ENCODE results near the gene GLYATL3.
"Not testable (repeated sequence)": the region's sequence is repeated elsewhere in the genome, so short reads cannot be mapped to it uniquely, and the experiment has no call there.

Gene GLYATL3

GRCh38 chr6:49499623-49500022 is at the start of gene GLYATL3:
Gene GLYATL3, plus strand, starts transcription at chr6:49499923. Its CDS starts 12,068 bp downstream, at chr6:49511991.
- DNase-seq (ENCODE audit: low read depth): no peak

DNA sequence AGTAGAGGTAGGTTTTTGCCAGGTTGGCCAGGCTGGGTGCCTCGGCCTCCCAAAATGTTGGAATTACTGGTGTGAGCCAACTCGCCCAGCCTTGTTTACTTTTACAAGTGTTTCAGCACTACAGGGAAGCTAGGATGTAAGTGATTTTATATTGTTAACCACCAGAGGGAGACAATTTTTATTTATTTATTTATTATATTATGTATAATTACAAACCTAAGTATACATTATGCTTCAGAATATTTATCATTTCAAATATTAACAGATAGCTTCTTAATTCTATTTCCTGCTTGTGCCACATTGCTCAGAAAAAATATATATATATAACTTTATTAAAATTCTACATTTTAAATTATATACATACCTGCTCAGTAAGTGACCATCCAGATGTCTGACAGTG is 46.5 kb upstream of the GLYATL3 start:
- peak; percentile 49 for DNase-seq (ENCODE audit: low read depth)

DNA sequence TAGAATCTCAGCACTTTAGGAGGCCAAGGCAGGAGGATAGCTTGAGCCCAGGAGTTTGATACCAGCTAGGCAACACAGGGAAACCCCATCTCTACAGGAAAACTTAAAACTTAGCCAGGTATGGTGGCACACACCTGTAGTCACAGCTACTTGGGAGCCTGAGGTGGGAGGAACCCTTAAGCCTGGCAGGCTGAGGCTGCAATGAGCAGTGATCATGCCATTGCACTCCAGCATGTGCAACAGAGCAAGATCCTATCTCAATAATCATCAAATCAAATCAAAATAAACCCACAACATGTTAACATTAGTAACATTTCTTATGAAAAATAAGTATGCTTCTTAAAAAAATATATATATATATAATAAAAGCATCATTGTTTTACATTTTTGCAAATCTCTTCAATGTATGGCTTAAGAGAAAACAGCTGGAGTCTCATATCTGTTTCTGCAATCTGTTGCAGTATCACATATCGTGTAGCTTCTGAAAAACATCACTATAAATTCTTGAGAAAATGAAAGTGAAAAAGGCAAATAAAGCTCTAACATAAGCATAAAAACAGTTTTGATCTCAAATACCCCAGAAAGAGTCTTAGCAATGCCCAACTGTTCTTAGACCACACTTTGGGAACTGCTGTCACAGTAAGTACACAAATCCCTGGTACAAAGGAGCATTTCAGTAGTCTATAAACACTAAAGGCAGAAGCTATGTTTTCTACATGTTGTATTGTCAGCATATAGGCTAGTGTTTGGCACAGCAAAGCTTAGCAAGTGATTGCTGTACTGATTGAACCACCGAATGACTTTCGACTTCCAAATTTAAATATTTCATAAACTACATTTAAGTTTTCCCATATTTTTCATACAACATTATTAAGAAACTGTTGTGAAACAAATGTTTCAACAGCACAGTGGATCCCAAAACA is 44.7 kb upstream of the GLYATL3 start:
- DNase-seq (ENCODE audit: low read depth): no peak

DNA sequence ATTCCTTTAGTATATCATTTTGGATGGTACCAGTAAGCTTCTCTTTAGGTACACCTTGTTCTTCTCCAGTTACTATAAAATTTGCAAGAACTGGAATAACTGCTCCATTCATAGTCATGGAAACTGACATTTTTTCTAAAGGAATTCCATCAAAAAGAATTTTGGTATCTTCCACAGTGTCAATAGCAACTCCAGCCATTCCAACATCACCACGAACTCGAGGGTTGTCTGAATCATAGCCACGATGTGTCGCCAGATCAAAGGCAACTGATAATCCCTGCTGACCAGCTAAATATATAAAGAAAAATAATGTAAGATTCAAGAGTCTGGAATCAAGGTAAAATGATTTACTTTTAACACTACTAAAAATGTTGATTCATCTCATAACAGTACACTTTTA is 42.0 kb upstream of the GLYATL3 start:
- peak; percentile 34 for DNase-seq (ENCODE audit: low read depth)

DNA sequence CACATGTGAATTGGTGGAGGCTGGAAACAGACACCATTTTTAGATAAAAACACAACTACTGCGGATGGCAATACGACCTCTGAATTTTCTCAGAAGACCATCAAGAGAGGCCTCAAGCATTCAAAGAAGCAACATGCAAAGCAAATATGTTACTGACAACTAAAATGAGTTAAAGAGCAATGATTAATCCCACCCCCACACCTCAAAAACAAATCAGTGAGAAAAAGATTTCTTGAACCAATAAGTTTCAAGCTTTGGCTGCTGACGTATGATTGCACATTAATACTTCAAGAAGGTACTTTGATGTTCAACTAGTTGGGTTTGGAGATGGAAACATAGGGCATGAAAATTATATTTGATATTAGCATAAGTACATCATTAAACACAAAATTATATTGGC is 37.7 kb upstream of the GLYATL3 start:
- peak; percentile 15 for DNase-seq (ENCODE audit: low read depth)

DNA sequence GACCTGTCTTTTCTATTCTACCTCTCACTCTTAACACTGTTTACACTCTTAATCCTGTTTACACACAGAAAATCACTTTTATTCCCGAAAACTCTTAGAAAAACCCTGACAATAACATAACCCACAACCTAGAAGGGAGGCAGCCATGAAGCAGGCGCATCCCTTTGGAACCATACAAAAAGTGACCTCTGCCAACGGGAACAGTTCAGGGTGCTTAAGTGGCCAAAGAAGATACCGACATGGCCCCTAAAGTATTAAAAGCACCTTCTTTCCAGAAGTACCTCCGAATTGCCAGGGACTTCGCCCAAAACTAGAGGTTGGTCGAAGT is 37.2 kb upstream of the GLYATL3 start:
- DNase-seq (ENCODE audit: low read depth): peak; percentile 17

DNA sequence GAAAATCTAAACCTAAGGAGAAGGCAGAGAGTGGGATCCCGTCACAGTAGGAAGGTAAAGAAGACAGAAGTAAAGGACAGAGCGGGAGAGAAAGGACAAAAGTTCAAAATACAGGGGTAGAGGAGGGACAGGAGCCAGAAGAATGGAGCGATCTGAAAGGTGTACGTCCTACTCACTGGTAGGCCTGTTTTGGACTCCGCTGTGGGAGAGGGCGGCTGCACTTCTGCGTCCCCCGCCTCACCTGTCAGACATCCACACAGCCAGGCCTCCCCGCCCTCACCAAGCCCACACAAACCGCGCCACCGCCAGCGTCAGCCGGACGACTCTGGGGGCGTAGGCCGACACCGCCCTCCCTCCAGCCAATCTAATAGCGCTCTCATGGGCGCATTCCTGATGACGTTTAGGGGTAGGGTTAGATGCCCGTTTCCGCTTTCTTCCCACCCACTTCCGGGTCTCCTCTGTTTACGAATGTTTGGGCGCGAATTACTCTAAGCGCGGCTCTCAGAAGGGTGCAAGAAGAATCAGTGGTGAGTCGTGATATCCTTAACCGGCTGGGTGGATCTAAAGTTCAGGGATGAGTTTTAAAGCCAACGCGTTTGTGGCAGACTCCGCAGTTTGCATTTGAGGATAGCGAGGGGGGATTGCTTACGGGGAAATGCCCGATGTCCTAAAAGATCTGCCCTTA is 36.7 kb upstream of the GLYATL3 start, which contains the start of the genes CENPQ and MMUT:
Gene CENPQ (plus strand): TSS at position 444 of the 685 bp plus-strand sequence. CDS start 6,807 bp downstream, outside the sequence.
Gene MMUT (minus strand): TSS at position 327 of the 685 bp plus-strand sequence. CDS start 3,787 bp downstream, outside the sequence.
- DNase-seq (ENCODE audit: low read depth): peak; percentile 98

DNA sequence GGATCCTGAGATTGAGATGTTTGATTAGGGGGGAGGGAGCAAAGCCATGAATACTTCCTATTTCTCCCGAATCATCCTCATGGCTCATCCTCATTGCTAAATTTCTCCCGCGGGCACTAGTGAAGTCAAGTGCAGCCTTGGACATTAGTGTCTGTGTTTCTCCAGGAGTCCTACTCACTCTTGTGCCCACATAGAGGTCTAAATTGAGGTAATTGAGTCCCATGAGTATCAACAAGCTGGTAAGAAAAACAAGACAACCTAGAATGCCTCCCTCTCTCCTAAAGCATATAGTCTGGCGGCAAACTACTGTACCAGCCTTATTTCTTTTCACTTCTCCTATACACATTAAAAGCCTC is 36.1 kb upstream of the GLYATL3 start:
- no peak for DNase-seq (ENCODE audit: low read depth)

DNA sequence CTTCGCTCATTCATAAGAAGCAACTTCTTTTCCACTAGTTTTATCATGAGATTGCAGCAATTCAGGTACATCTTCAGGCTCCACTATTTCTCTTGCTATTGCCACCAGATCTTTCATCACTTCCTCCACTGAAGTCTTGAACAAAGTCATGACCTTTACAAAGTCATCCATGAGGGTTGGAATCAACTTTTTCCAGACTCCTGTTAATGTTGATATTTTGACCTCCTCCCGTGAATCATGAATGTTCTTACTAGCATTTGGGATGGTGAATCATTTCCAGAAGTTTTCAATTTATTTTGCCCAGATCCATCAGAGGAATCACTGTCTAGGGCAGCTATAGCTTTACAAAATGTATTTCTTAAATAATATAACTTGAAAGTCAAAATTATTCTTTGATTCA is 35.0 kb upstream of the GLYATL3 start:
- peak; percentile 33 for DNase-seq (ENCODE audit: low read depth)

DNA sequence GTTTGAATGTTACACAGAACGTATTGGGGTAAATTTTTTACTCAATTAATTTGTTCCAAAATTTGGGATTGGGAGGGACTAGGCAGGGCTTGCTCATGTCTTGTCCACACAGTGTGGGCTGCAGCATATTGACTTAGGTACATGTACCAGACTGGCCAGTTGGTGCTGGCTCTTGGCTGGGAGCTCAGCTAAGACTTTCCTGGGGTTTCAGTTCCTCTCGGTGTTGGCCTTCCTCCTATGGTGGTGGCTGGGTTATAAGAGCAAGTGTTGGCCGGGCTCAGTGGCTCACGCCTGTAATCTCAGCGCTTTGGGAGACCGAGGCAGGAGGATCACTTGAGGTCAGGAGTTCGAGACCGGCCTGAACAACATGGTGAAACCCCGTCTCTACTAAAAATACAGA is 31.7 kb upstream of the GLYATL3 start:
- no peak for DNase-seq (ENCODE audit: low read depth)

GRCh38 chr6:49476564-49476963 is 23.2 kb upstream of the GLYATL3 start:
- DNase-seq (ENCODE audit: low read depth): not testable (repeated sequence)

GRCh38 chr6:49479308-49479970 is 20.3 kb upstream of the GLYATL3 start:
- no peak for DNase-seq (ENCODE audit: low read depth)

DNA sequence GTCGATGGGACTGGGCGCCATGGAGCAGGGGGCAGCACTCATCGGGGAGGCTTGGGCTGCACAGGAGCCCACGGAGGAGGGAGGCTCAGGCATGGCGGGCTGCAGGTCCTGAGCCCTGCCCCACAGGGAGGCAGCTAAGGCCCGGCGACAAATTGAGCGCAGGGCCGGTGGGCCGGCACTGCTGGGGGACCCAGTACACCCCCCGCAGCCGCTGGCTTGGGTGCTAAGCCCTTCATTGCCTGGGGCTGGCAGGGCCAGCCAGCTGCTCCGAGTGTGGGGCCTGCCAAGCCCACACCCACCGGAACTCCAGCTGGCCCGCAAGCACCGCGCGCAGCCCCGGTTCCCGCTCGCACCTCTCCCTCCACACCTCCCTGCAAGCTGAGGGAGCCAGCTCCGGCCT is 17.9 kb upstream of the GLYATL3 start:
- not testable (repeated sequence) for DNase-seq (ENCODE audit: low read depth)

DNA sequence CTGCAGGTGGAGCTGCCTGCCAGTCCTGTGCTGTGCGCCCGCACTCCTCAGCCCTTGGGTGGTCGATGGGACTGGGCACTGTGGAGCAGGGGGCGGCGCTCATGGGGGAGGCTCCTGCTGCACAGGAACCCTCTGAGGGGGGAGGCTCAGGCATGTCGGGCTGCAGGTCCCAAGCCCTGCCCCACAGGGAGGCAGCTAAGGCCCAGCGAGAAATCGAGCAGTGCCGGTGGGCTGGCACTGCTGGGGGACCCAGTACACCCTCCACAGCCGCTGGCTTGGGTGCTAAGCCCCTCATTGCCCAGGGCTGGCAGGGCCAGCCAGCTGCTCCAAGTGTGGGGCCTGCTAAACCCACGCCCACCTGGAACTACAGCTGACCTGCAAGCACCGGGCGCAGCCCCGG is 16.3 kb upstream of the GLYATL3 start:
- DNase-seq (ENCODE audit: low read depth): not testable (repeated sequence)

DNA sequence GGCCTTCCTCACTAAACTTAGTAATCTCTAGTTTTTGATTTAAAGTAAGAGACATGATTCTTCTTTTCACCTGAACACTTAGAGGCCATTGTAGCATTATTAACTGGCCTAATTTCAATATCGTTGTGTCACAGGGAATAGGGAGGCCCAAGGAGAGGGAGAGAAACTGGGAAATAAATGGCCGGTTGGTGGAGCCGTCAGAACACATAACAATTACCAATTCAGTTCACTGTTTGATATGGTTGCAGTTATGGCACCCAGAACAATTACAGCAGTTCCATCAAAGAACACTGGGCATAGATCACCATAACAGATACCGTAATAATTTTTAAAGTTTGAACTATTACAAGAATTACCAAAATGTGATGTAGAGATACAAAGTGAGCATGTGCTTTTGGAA is 9.1 kb upstream of the GLYATL3 start:
- no peak for DNase-seq (ENCODE audit: low read depth)

DNA sequence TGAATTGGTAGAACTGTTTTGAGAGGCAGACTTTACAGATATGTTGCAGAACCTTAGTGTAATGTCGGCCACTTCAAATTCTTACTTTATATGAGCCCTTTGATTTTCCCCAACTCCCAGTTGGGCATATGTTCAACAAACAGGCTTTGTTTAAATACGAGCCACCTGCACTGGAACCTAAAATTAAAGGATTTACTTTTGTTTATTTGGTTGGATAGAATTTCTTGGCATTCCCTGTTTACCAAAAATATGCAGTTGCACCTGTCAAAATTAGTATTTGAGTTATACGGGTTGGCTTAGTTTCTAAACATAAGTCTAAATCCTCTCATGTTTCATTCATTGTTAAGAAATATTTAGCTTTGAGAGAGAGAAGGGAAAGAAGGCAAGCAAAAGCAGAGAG is 2.4 kb upstream of the GLYATL3 start:
- no peak for DNase-seq (ENCODE audit: low read depth)

- DNase-seq (ENCODE audit: low read depth): no peak
These were observed 597 bp upstream of the GLYATL3 start for GRCh38 chr6:49499126-49499525.

- no peak for DNase-seq (ENCODE audit: low read depth)
These were observed 4.9 kb downstream of the GLYATL3 start for GRCh38 chr6:49504666-49505065.

DNA sequence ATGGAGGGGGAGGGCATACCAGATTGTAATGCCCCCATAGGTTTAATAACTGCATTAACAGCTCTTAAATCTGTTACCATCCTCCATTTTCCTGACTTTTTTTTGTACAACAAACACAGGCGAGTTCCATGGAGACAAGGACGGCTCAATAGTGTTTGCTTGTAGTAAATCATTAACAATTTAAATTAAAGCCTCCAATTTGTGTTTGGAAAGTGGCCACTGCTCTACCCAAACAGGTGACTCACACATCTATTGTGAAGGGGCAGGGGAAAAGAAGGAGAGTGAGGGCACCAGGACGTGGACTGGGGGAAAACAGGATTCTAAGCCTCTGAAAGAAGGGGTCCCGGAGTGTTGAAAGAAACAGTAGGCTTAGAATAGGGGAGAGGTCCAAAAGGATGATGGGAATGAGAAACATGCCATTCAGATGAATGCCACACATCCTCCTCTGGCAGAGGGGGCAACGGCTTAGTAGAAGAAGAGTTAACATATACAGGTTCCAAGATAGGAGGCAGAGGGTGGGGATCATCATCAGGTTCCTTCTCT is 6.9 kb downstream of the GLYATL3 start:
- DNase-seq (ENCODE audit: low read depth): no peak

- no peak for DNase-seq (ENCODE audit: low read depth)
These were observed 9.6 kb downstream of the GLYATL3 start for GRCh38 chr6:49509342-49509741.

DNA sequence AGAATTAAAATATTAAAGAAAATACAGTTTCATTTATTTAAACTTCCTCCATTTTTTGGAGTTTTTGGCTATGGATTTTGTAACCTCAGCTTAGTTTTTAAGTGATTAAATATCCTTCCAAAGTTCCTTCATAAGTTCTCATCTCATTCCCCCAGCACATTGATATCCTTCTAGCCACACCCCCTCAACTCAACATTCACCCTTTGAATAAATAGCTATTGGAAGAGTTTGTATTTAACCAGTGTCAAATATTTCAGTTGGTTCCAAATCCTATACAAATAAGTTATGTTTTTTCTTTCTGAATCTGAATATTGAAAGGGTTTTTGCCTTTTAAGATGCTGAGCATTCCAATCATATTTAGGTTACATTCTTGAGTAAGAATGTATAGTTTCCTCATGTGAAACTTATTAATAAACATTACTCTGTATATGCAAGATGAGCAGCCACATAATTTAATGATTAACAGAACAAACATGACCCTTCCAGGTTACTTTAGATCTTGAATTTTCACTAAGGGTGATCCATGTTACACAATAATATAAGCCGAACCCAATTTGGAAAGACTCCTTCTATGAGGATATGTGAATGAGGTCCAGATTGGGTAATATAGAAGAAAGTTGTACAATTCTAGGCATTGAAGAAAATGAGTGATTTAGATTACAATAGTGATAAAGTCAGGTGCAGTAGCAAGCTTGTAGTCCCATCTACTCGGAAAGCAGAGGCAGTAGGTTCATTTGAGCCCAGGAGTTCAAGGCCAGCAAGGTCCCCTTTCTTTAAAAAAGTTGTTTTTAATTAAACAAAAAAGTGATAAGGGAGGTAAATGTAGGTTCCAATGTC is 13.6 kb downstream of the GLYATL3 start:
- DNase-seq (ENCODE audit: low read depth): no peak
